Endothelial cell (in vitro differentiated cells): ENCODE measurements around the gene TBC1D22A. TPM values are rescaled to one million over a fixed set of nuclear protein-coding genes. Genes with fewer than 3 reads are reported as not detected.

Experiments used
- DNase-seq: peaks from one replicate; pipeline ENCODE4 v3.0.0; 2021; ENCODE audit warnings: low spot score
- H3K27ac Mint-ChIP-seq: one replicate; pipeline ENCODE4 v1.8.0; 2021; ENCODE audit warnings: mixed read lengths, inconsistent platforms; ENCODE audit not compliant: unreplicated experiment
- H3K27me3 Mint-ChIP-seq: one replicate; pipeline ENCODE4 v1.8.0; 2021; ENCODE audit warnings: mild to moderate bottlenecking, moderate library complexity, mixed read lengths, inconsistent platforms; ENCODE audit not compliant: unreplicated experiment
- H3K36me3 Mint-ChIP-seq: one replicate; pipeline ENCODE4 v1.8.0; 2021; ENCODE audit warnings: mild to moderate bottlenecking, low read depth, mixed read lengths, inconsistent platforms; ENCODE audit not compliant: unreplicated experiment
- H3K4me1 Mint-ChIP-seq: one replicate; pipeline ENCODE4 v1.8.0; 2021; ENCODE audit warnings: mild to moderate bottlenecking, mixed read lengths, inconsistent platforms; ENCODE audit not compliant: unreplicated experiment
- H3K4me3 Mint-ChIP-seq: one replicate; pipeline ENCODE4 v1.8.0; 2021; ENCODE audit warnings: mild to moderate bottlenecking, mixed read lengths, inconsistent platforms; ENCODE audit not compliant: unreplicated experiment
- H3K9me3 Mint-ChIP-seq: one replicate; pipeline ENCODE4 v1.8.0; 2021; ENCODE audit warnings: mixed read lengths, inconsistent platforms; ENCODE audit not compliant: unreplicated experiment
- CTCF ChIP-seq: fragments of 200-600 bp; sonication (generic); IDR thresholded peaks from one replicate; pipeline ENCODE4 v1.5.0; 2021; ENCODE audit warnings: antibody characterized with exemption; ENCODE audit not compliant: unreplicated experiment
- total RNA-seq: library from RNA; stranded (reverse); fragmentation: NEBNext Ultra II Directional; extraction: Animal tissue kit (Norgen Biotek cat#: 25700); gene quantifications from one replicate; pipeline ENCODE4 v1.2.1, GENCODE V29; 2021; ENCODE audit not compliant: unreplicated experiment

The TBC1D22A gene
- total RNA-seq, 1 donor from 2014 or later: 25.3 TPM

- Mint-ChIP-seq H3K27me3 (peaks cover 2% of the 10 kb centered on the region), H3K36me3 (peaks cover 7% of the 10 kb centered on the region), H3K27ac (no peak overlapping the region), H3K4me3 (no peak overlapping the region), H3K4me1 (no peaks in the 10 kb centered on the region), H3K9me3 (peaks cover 21% of the 10 kb centered on the region)
- no peak for DNase-seq
- TF ChIP-seq CTCF: no peak
These were observed 424.9 kb downstream of the TBC1D22A start for GRCh38 chr22:47187176-47187957.

GRCh38 chr22:47188261-47189055 lies 426.0 kb downstream of the TBC1D22A start:
- no peak overlapping the region for H3K4me3 Mint-ChIP-seq
- no peak overlapping the region for H3K27ac Mint-ChIP-seq
- H3K27me3 Mint-ChIP-seq: peaks cover 5% of the 10 kb centered on the region
- H3K4me1 Mint-ChIP-seq: no peaks in the 10 kb centered on the region
- peaks cover 10% of the 10 kb centered on the region for H3K36me3 Mint-ChIP-seq
- no peak for DNase-seq
- H3K9me3 Mint-ChIP-seq: peaks cover 21% of the 10 kb centered on the region
- no peak for TF ChIP-seq CTCF

GRCh38 chr22:47189056-47189916 lies 426.8 kb downstream of the TBC1D22A start:
- Mint-ChIP-seq H3K4me1 (no peaks in the 10 kb centered on the region), H3K27me3 (peaks cover 5% of the 10 kb centered on the region), H3K9me3 (peaks cover 19% of the 10 kb centered on the region), H3K4me3 (no peak overlapping the region), H3K27ac (no peak overlapping the region), H3K36me3 (peaks cover 11% of the 10 kb centered on the region)
- TF ChIP-seq CTCF: no peak
- no peak for DNase-seq

- no peak for DNase-seq
- H3K9me3 Mint-ChIP-seq: peaks cover 16% of the 10 kb centered on the region
- peaks cover 5% of the 10 kb centered on the region for H3K27me3 Mint-ChIP-seq
These were observed 428.0 kb downstream of the TBC1D22A start for GRCh38 chr22:47190276-47190956.

More at GRCh38 chr22:47190276-47190956, 428.0 kb downstream of the TBC1D22A start:
- TF ChIP-seq CTCF: no peak
- H3K27ac Mint-ChIP-seq: no peak overlapping the region
- no peaks in the 10 kb centered on the region for H3K4me1 Mint-ChIP-seq
- H3K36me3 Mint-ChIP-seq: peaks cover 15% of the 10 kb centered on the region
- H3K4me3 Mint-ChIP-seq: no peak overlapping the region
